Measurements from ENCODE around the gene GPATCH3. TPM values are rescaled to one million over a fixed set of nuclear protein-coding genes. Genes with fewer than 3 reads are reported as not detected.
A peak's percentile ranks its signal among the peaks of the same experiment; 100 is the strongest.
"Not testable (repeated sequence)": the region's sequence is repeated elsewhere in the genome, so short reads cannot be mapped to it uniquely, and the experiment has no call there.

GPATCH3 gene
- total RNA-seq, 1 donor from 2014 or later, result 7.9 TPM

GRCh38 chr1:26879793-26880192 is 20.5 kb downstream of the GPATCH3 start:
- peaks cover 82% of the 10 kb centered on the region for H3K36me3 ChIP-seq
- TF ChIP-seq, protein P1, sequence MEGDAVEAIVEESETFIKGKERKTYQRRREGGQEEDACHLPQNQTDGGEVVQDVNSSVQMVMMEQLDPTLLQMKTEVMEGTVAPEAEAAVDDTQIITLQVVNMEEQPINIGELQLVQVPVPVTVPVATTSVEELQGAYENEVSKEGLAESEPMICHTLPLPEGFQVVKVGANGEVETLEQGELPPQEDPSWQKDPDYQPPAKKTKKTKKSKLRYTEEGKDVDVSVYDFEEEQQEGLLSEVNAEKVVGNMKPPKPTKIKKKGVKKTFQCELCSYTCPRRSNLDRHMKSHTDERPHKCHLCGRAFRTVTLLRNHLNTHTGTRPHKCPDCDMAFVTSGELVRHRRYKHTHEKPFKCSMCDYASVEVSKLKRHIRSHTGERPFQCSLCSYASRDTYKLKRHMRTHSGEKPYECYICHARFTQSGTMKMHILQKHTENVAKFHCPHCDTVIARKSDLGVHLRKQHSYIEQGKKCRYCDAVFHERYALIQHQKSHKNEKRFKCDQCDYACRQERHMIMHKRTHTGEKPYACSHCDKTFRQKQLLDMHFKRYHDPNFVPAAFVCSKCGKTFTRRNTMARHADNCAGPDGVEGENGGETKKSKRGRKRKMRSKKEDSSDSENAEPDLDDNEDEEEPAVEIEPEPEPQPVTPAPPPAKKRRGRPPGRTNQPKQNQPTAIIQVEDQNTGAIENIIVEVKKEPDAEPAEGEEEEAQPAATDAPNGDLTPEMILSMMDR (IDR thresholded peaks at IDR 0.05; ENCODE audit: borderline replicate concordance), result no peak
- H3K27ac ChIP-seq (replicated peaks), result no peak overlapping the region
- intact Hi-C loops (cut with micrococcal nuclease), result loop anchor here (10.0 kb wide), 1 partner anchor 275 kb away; no protein-coding TSS in a partner anchor
- DNase-seq, result no peak
- H3K4me3 ChIP-seq, result no peak overlapping the region
- H3K4me1 ChIP-seq, result peaks cover 5% of the 10 kb centered on the region
- no peaks in the 10 kb centered on the region for H3K27me3 ChIP-seq (ENCODE audit: low read depth)
- no peaks in the 10 kb centered on the region for H3K9me3 ChIP-seq (replicated peaks)

GRCh38 chr1:26877326-26877725 is 22.9 kb downstream of the GPATCH3 start:
- DNase-seq, result no peak
- H3K9me3 ChIP-seq (replicated peaks), result no peaks in the 10 kb centered on the region
- peaks cover 57% of the 10 kb centered on the region for H3K36me3 ChIP-seq
- intact Hi-C loops (cut with micrococcal nuclease), result loop anchor here (10.0 kb wide), 1 partner anchor 273 kb away; no protein-coding TSS in a partner anchor
- H3K4me1 ChIP-seq, result peaks cover 5% of the 10 kb centered on the region
- no peak overlapping the region for H3K4me3 ChIP-seq
- TF ChIP-seq, protein P1 (IDR thresholded peaks at IDR 0.05; ENCODE audit: borderline replicate concordance), result no peak
- no peak overlapping the region for H3K27ac ChIP-seq (replicated peaks)
- H3K27me3 ChIP-seq (ENCODE audit: low read depth), result no peaks in the 10 kb centered on the region

GRCh38 chr1:26874896-26875295 is 25.4 kb downstream of the GPATCH3 start:
- no peak for DNase-seq
- no peaks in the 10 kb centered on the region for H3K9me3 ChIP-seq (replicated peaks)
- TF ChIP-seq, protein P1 (IDR thresholded peaks at IDR 0.05; ENCODE audit: borderline replicate concordance), result no peak
- no peak overlapping the region for H3K4me3 ChIP-seq
- no peak overlapping the region for H3K27ac ChIP-seq (replicated peaks)
- H3K36me3 ChIP-seq, result peaks cover 33% of the 10 kb centered on the region
- intact Hi-C loops (cut with micrococcal nuclease), result loop anchor here (10.0 kb wide), 1 partner anchor 270 kb away; no protein-coding TSS in a partner anchor
- no peaks in the 10 kb centered on the region for H3K27me3 ChIP-seq (ENCODE audit: low read depth)
- peaks cover 5% of the 10 kb centered on the region for H3K4me1 ChIP-seq

GRCh38 chr1:26873097-26873496 is 27.2 kb downstream of the GPATCH3 start:
- not testable (repeated sequence) for H3K27ac ChIP-seq (replicated peaks); H3K4me1 ChIP-seq; DNase-seq; H3K9me3 ChIP-seq (replicated peaks); H3K4me3 ChIP-seq; H3K27me3 ChIP-seq (ENCODE audit: low read depth)
- peaks cover 15% of the 10 kb centered on the region for H3K36me3 ChIP-seq
- intact Hi-C loops (cut with micrococcal nuclease), result loop anchor here (10.0 kb wide), 1 partner anchor 268 kb away; no protein-coding TSS in a partner anchor

DNA sequence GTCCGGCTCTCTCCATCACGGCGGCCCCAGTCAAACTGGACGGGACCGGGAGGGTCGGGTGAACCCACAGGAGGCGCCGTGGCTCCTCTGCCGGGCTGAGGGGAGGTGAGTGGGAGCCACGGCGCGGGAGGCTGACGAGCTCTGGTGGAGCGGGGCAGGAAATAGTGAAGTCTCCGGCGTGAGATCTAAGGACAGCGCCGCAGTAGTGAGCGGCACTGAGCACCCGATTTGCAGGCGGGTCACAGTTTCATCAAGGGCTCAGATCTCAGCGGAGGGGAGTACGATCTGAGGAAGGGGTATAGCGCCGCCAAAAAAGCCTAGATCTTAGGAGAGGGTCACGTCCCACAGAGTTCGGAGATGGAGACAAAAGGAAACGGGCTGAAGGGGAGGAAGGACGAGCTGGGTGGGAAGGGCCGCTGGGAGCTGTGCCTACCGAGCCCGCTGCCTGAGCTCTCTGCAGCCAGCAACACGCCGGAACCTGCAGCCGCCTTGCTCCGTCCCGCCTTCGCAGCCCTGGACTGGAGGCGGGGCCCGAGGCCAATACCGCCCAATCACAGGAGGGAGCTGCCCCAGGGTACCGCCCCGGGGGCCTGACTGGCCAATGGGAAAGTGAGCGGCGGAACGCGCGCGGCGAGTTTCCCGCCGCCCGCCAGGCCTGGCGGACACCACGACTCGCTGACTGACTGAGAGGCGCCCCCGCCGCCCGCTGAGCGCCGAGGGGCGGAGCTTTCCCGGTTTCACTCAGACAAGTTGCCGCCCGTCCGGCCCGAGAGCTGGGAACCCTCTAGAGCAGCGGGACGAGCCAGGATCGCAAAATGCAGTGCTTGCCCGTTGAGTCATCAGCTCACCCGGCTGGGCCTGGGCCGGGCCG is 35.4 kb downstream of the GPATCH3 start:
- Histone ChIP-seq H3K4me3 (peak overlapping the region; percentile 75), H3K36me3 (no peaks in the 10 kb centered on the region), H3K27ac (replicated peaks) (peak overlapping the region; percentile 98), H3K27me3 (ENCODE audit: low read depth) (no peaks in the 10 kb centered on the region), H3K4me1 (peaks cover 21% of the 10 kb centered on the region), H3K9me3 (replicated peaks) (no peaks in the 10 kb centered on the region)
- intact Hi-C loops (cut with micrococcal nuclease), result no loop called here
- TF ChIP-seq, protein P1 (IDR thresholded peaks at IDR 0.05; ENCODE audit: borderline replicate concordance), result peak; percentile 13
- DNase-seq, result peak; percentile 97

DNA sequence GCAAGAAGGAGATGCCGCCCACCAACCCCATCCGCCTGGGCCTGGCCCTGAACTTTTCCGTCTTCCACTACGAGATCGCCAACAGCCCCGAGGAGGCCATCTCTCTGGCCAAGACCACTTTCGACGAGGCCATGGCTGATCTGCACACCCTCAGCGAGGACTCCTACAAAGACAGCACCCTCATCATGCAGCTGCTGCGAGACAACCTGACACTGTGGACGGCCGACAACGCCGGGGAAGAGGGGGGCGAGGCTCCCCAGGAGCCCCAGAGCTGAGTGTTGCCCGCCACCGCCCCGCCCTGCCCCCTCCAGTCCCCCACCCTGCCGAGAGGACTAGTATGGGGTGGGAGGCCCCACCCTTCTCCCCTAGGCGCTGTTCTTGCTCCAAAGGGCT is 36.6 kb downstream of the GPATCH3 start:
- H3K36me3 ChIP-seq, result no peaks in the 10 kb centered on the region
- H3K4me1 ChIP-seq, result peaks cover 21% of the 10 kb centered on the region
- no peaks in the 10 kb centered on the region for H3K9me3 ChIP-seq (replicated peaks)
- TF ChIP-seq, protein P1 (IDR thresholded peaks at IDR 0.05; ENCODE audit: borderline replicate concordance), result no peak
- H3K27me3 ChIP-seq (ENCODE audit: low read depth), result no peaks in the 10 kb centered on the region
- H3K27ac ChIP-seq (replicated peaks), result no peak overlapping the region
- intact Hi-C loops (cut with micrococcal nuclease), result no loop called here
- no peak for DNase-seq
- H3K4me3 ChIP-seq, result peak overlapping the region; percentile 75

Data from left ventricle myocardium inferior (tissue), 1 donor.